ENCODE data around the gene CXCL12.

Gene CXCL12

GRCh38 chr10:44398747-44399658, 14.1 kb upstream of the CXCL12 start:
- Histone ChIP-seq H3K27me3 (ENCODE audit: insufficient read depth, poor library complexity, severe bottlenecking) (peaks cover 2% of the 10 kb centered on the region), H3K4me3 (replicated peaks; ENCODE audit: insufficient read depth, low read length) (no peak overlapping the region), H3K27ac (replicated peaks) (no peak overlapping the region)
- no peak for DNase-seq (ENCODE audit: low read depth in 1 of 2, low spot score in 1 of 2)
- no peak for TF ChIP-seq SPI1 (IDR thresholded peaks at IDR 0.05; ENCODE audit: borderline replicate concordance, low read depth)
- no peak for TF ChIP-seq CTCF (IDR thresholded peaks at IDR 0.05; ENCODE audit: insufficient read depth, low read length)
- TF ChIP-seq POLR2AphosphoS5 (IDR thresholded peaks at IDR 0.05; ENCODE audit: low read depth), result no peak
- no peak for TF ChIP-seq GABPA (IDR thresholded peaks at IDR 0.05; ENCODE audit: low read depth)
- TF ChIP-seq REST (IDR thresholded peaks at IDR 0.05; ENCODE audit: insufficient replicate concordance, low read depth), result no peak

- peaks cover 2% of the 10 kb centered on the region for H3K27me3 ChIP-seq (ENCODE audit: insufficient read depth, poor library complexity, severe bottlenecking)
- H3K4me3 ChIP-seq (replicated peaks; ENCODE audit: insufficient read depth, low read length), result no peak overlapping the region
- no peak overlapping the region for H3K27ac ChIP-seq (replicated peaks)
- DNase-seq (ENCODE audit: low read depth in 1 of 2, low spot score in 1 of 2), result no peak
- TF ChIP-seq POLR2AphosphoS5 (IDR thresholded peaks at IDR 0.05; ENCODE audit: low read depth), result no peak
- TF ChIP-seq SPI1 (IDR thresholded peaks at IDR 0.05; ENCODE audit: borderline replicate concordance, low read depth), result no peak
- no peak for TF ChIP-seq REST (IDR thresholded peaks at IDR 0.05; ENCODE audit: insufficient replicate concordance, low read depth)
- no peak for TF ChIP-seq CTCF (IDR thresholded peaks at IDR 0.05; ENCODE audit: insufficient read depth, low read length)
- TF ChIP-seq GABPA (IDR thresholded peaks at IDR 0.05; ENCODE audit: low read depth), result no peak
These were observed 13.4 kb upstream of the CXCL12 start for GRCh38 chr10:44398271-44398670.

GRCh38 chr10:44397476-44398225, 12.8 kb upstream of the CXCL12 start:
- DNase-seq (ENCODE audit: low read depth in 1 of 2, low spot score in 1 of 2), result no peak
- TF ChIP-seq POLR2AphosphoS5 (IDR thresholded peaks at IDR 0.05; ENCODE audit: low read depth) (no peak), GABPA (IDR thresholded peaks at IDR 0.05; ENCODE audit: low read depth) (no peak), REST (IDR thresholded peaks at IDR 0.05; ENCODE audit: insufficient replicate concordance, low read depth) (no peak), CTCF (IDR thresholded peaks at IDR 0.05; ENCODE audit: insufficient read depth, low read length) (no peak), SPI1 (IDR thresholded peaks at IDR 0.05; ENCODE audit: borderline replicate concordance, low read depth) (no peak)
- H3K27ac ChIP-seq (replicated peaks), result no peak overlapping the region
- H3K4me3 ChIP-seq (replicated peaks; ENCODE audit: insufficient read depth, low read length), result no peak overlapping the region
- H3K27me3 ChIP-seq (ENCODE audit: insufficient read depth, poor library complexity, severe bottlenecking), result peaks cover 2% of the 10 kb centered on the region
